H1 (cell line): ENCODE data around the gene USPL1. TPM values are rescaled to one million over a fixed set of nuclear protein-coding genes. Genes with fewer than 3 reads are reported as not detected.

Source experiments
- CEBPB ChIP-seq: IDR thresholded peaks from 2 replicates; pipeline ENCODE4 v1.6.1; 2012; ENCODE audit warnings: low read depth, low read length
- CHD1 ChIP-seq: IDR thresholded peaks from 2 replicates; pipeline ENCODE4 v1.6.1; 2012; ENCODE audit warnings: low read depth, low read length, improper control_type of control experiment
- HDAC2 ChIP-seq, 2 experiments: fragments of 300-600 bp in 1 of 2; sonication (generic) in 1 of 2; IDR thresholded peaks; 2 replicates each; pipeline ENCODE4 v1.6.1; 2011 to 2012; ENCODE audit warnings: low read depth in 2 of 2, low read length in 2 of 2, mild to moderate bottlenecking in 2 of 2, moderate library complexity in 2 of 2, borderline replicate concordance in 1 of 2, inconsistent platforms in 1 of 2
- KDM1A ChIP-seq: fragments of 200-600, 300-600 bp; sonication (generic); IDR thresholded peaks from 2 replicates; pipeline ENCODE4 v1.7.1; 2016; ENCODE audit warnings: mild to moderate bottlenecking, low read length, borderline replicate concordance
- NANOG ChIP-seq: IDR thresholded peaks from 2 replicates; pipeline ENCODE4 v1.6.1; 2011; ENCODE audit warnings: low read length, low read depth, mild to moderate bottlenecking, inconsistent platforms; ENCODE audit not compliant: insufficient read depth, poor library complexity, severe bottlenecking
- POU5F1 ChIP-seq: IDR thresholded peaks from 2 replicates; pipeline ENCODE4 v1.6.1; 2011; ENCODE audit warnings: low read depth, mild to moderate bottlenecking, low read length, moderate library complexity
- RBBP5 ChIP-seq: IDR thresholded peaks from 2 replicates; pipeline ENCODE4 v1.7.1; 2012; ENCODE audit warnings: low read depth, mild to moderate bottlenecking, inconsistent platforms, low read length, moderate library complexity, borderline replicate concordance
- polyA plus RNA-seq, 7 experiments: library from polyadenylated mRNA; depleted of rRNA in 3 of 7; stranded (reverse) in 5 of 7; unstranded in 2 of 7; fragments of >200 nt in 5 of 7; fragments of 200-250 nt in 2 of 7; gene quantifications; 1 replicate in 5 of 7; 2 replicates in 1 of 7; 4 replicates in 1 of 7; pipeline versions ENCODE4 v1.2.1 to v1.2.3, GENCODE V29; 2011 to 2013; ENCODE audit warnings: missing spikeins in 2 of 7, mixed read lengths in 2 of 7
- total RNA-seq: library from RNA; stranded (reverse); fragmentation: NEBNext Ultra II Directional; extraction: Animal tissue kit (Norgen Biotek cat#: 25700); gene quantifications from 2 replicates; pipeline ENCODE4 v1.2.1, GENCODE V29; 2021

USPL1 gene
- total and polyA plus RNA-seq, 2 of the 8 experiments (the other 6 are each of a cell fraction or from before 2014, with no cell fraction given) = 6.3 to 17.1 TPM

DNA sequence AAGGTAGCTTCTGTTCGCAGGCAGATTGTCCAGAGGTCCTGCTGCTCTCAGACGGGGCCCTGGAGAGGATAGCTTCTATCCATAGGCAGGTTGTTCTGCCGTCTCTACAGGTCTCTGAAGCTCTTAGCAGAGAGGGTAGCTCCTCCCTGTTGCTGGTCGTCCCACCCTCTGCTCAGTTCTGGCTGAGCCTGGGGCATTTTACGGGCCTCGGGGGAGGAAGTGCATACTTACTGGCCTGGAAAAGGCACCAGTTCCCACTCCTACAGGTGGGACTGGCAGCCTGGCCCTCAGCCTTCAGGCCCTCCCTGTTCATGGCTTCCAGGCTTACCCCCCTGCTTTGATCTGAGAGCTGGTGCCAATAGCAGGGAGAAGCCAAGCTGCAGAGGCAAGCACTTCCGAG lies 42.3 kb downstream of the USPL1 start (continued):
- no peak for TF ChIP-seq KDM1A
- TF ChIP-seq HDAC2 (IDR thresholded peaks at IDR 0.05; ENCODE audit: borderline replicate concordance in 1 of 2, low read depth in 2 of 2, low read length in 2 of 2) = no peak
- TF ChIP-seq RBBP5 = no peak
- no peak for TF ChIP-seq NANOG
- no peak for TF ChIP-seq CEBPB
- TF ChIP-seq POU5F1 = no peak
- TF ChIP-seq CHD1 = no peak
